GDM1 (cell line): ENCODE measurements around the gene UNG.

Source experiments
- DNase-seq: peaks from one replicate; lab custom pipeline; 2025; lab: John Stamatoyannopoulos, UW

Gene UNG

DNA sequence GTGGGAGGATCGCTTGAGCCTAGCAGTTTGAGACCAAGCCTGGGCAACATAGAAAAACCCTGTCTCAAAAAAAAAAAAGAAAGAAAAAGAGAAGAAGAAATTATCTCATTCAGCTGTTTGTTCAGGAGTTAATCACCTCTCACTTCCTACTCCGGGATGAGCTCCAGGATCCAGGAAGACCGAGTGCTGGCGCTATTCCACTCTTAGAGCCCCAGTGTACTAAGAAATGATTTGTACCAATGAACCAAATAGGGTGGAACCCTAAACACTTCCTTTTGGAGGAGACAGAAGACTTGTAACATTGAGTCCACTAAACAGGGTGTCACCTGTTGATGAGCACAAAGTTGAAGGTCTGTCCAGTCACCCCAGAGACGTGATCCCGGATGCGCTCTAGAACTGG lies 7.7 kb upstream of the UNG start:
- no peak for DNase-seq

GRCh38 chr12:109092497-109093021 lies 4.8 kb upstream of the UNG start:
- no peak for DNase-seq

GRCh38 chr12:109093022-109093918 lies 4.1 kb upstream of the UNG start, which contains the start of gene ALKBH2:
Gene ALKBH2 (minus strand): TSS chr12:109093472. CDS start chr12:109092786, 686 bp downstream.
- peak; percentile 85 for DNase-seq

- DNase-seq = no peak
These were observed 310 bp upstream of the UNG start for GRCh38 chr12:109097140-109097434.

GRCh38 chr12:109098183-109098604 lies 797 bp downstream of the UNG start:
- DNase-seq = no peak

- DNase-seq = no peak
These were observed 1.3 kb downstream of the UNG start for GRCh38 chr12:109098651-109099050.

- no peak for DNase-seq
These were observed 2.1 kb downstream of the UNG start for GRCh38 chr12:109099431-109100020.

- no peak for DNase-seq
These were observed 3.3 kb downstream of the UNG start for GRCh38 chr12:109100741-109101140.

DNA sequence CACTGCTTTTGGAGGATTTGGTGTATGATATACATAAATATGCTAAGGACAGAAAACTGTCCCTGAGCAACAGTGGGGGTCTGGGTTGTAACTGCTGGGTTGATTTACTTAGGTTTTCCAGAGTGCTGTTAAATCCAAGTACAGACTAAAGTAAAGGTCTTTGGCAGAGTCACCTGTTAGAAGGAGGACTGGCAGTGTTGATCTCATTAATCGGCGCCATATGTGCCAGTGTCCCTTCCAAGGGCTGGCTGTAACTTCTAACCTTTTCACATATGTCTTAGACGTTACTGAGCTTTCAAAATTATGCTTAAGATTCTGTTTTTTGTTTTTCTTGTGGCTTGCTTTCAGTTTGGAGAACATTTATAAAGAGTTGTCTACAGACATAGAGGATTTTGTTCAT lies 5.1 kb downstream of the UNG start:
- DNase-seq = no peak

- DNase-seq = no peak
These were observed 7.8 kb downstream of the UNG start for GRCh38 chr12:109105176-109105575.

DNA sequence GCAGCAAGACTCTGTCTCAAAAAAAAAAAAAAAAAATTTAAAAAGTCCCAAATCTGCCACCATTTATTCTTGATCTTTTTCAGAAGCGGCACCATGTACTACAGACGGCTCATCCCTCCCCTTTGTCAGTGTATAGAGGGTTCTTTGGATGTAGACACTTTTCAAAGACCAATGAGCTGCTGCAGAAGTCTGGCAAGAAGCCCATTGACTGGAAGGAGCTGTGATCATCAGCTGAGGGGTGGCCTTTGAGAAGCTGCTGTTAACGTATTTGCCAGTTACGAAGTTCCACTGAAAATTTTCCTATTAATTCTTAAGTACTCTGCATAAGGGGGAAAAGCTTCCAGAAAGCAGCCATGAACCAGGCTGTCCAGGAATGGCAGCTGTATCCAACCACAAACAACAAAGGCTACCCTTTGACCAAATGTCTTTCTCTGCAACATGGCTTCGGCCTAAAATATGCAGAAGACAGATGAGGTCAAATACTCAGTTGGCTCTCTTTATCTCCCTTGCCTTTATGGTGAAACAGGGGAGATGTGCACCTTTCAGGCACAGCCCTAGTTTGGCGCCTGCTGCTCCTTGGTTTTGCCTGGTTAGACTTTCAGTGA lies 12.5 kb downstream of the UNG start:
- DNase-seq = no peak

GRCh38 chr12:109110988-109111495 lies 13.6 kb downstream of the UNG start:
- DNase-seq = no peak

DNA sequence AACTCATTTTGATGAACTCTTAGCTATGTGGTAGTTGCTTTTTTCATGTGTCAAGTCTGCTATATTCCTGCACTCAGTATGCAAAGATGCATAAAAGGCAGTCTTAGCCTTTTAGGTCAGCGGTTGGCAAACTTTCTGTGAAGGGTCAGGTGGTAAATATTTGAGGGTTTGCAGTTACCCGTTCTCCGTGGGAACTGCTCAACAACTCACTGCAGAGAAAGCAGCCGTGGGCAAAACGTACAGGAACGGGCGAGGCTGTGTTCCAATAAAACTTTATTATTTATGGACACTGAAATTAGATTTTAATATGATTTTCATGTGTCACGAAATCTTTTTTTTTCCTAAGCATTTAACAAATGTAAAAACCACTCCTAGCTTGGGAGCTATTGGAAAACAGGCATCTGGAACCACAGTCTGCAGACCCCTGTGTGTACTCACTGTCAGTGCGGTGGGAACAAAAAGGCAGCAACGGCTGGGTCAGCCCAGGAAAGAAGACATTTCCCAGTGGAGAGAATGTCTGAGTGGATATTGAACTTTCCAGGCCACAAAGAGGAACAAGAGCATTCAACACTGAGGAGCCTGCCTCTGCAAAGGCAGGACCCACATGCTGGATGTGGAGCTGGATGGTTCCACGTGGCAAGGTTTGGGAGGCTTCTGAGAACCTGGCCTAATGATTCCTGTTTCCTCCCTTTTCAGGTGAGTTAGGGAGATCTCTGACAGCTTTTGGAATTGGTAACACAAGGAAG lies 15.5 kb downstream of the UNG start:
- no peak for DNase-seq

DNA sequence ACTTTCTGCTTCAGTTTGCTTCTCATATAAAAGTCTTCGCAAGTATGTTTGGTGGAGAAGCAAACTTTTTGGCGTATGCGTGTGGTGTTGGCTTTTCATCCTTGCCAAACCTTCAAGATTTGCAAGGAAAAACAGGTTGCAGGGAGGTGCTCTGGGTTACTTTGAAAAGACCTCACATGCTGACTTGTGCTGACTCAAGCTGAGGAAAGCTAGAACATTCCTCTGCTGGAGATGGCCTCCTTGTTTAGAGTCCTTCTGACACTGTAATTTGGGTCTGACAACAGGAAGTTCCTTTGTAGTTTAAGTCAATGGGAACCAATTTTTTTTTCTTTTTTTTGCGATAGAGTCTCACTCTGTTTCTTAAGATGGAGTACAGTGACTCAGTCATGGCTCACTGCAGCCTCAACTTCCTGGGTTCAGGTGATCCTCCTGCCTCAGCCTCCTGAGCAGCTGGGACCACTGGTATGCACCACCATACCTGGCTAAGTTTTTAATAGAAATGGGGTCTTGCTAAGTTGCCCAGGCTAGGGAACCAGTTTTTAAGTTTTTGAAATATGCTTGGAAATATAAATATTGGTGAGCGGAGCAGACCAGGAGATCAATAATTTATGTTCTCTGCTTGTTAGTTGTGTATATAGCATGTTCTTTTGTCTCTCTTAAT lies 16.4 kb downstream of the UNG start:
- no peak for DNase-seq

DNA sequence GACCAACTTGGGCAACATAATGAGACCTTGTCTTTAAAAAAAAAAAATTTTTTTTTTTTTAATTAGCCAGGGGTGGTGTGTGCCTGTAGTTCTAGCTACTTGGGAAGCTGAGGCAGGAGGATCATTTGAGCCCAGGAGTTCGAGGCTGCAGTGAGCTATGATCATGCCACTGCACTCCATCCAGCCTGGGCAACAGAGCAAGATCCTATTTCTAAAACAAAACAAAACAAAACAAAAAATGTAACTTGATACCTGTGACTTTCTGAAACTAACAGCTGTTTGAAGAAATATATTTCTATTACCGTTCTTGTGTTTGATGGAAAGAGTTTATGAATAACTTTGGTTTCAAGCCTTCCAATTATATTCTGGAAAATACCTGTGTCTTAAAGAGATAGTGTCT lies 17.2 kb downstream of the UNG start:
- DNase-seq = no peak

GRCh38 chr12:109115404-109115757 lies 18.0 kb downstream of the UNG start:
- no peak for DNase-seq

- peak; percentile 10 for DNase-seq
These were observed 18.6 kb downstream of the UNG start, which contains the start of gene ACACB for GRCh38 chr12:109115758-109116610. Gene ACACB (plus strand): TSS chr12:109116587. CDS start chr12:109139406, 22,819 bp downstream.

GRCh38 chr12:109116611-109116949 lies 19.2 kb downstream of the UNG start:
- no peak for DNase-seq

DNA sequence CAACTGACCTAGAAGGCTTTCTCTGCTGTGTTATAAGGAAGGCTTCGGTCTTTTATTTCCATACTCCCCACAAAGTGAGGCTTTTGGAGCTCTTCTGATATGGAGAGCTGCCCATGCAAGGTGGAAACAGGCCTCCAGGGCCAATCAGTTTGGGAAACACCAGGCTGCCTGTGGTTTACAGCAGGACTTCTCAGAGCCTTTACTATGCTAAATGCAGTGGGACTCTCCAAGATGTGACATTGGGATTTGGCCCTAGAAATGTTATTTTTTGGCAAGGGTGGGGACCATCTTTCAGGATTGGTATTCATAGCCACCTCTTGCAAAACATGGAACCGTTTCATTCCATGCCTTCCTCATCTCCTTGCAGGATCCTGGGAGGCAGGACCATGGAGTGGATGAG lies 22.7 kb downstream of the UNG start:
- no peak for DNase-seq

DNA sequence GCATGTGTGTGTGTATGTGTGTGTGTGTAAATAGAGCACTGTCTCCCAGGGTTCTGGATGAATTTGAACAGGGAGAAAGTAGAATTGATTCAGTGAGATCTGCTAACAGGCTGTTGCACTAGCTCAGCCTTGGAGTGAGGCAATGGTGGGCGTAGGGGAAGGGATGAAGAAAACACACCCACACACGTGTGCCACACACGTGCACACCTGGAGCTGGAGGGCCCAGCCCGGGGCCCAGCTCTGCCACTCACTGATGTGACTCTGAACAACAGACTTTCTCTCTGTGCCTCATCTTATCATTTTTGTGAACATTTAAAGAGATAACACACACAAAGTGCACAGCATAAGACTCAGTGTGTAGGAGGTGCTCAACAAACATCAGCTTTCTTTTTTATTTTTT lies 23.2 kb downstream of the UNG start:
- DNase-seq = no peak
